Ovary (tissue), 9 donors: ENCODE measurements around the gene CDH24. TPM values are rescaled to one million over a fixed set of nuclear protein-coding genes. Genes with fewer than 3 reads are reported as not detected.

Experiments used
- DNase-seq, 5 donors: peaks; one replicate each; pipeline ENCODE4 v3.0.0-alpha.2; 2019 to 2020
- H3K27ac ChIP-seq, 2 donors: fragments of 200-600 bp; one replicate each; pipeline versions ENCODE4 v1.5.1 to v1.8.0; 2019 to 2022
- H3K27me3 ChIP-seq: fragments of 200-600 bp; one replicate; pipeline ENCODE4 v1.8.0; 2022
- H3K36me3 ChIP-seq: fragments of 200-600 bp; sonication (generic); one replicate; pipeline ENCODE4 v1.5.1; 2019
- H3K4me1 ChIP-seq: one replicate; pipeline ENCODE4 v1.8.1; 2013; ENCODE audit warnings: mild to moderate bottlenecking, moderate library complexity; ENCODE audit not compliant: insufficient read depth
- H3K4me3 ChIP-seq: fragments of 200-600 bp; sonication (generic); one replicate; pipeline ENCODE4 v1.5.1; 2017
- H3K9me3 ChIP-seq, 2 donors: fragments of 200-600 bp in 1 of 2; sonication (generic) in 1 of 2; one replicate each; pipeline versions ENCODE4 v1.5.1 to v1.8.1; 2013 to 2019; ENCODE audit warnings: mild to moderate bottlenecking in 1 of 2, moderate library complexity in 1 of 2
- CTCF ChIP-seq, 3 donors: fragments of 450-650 bp in 2 of 3; fragments of 200-600 bp in 1 of 3; IDR thresholded peaks; one replicate each; pipeline versions ENCODE4 v1.5.1 to v1.8.0; 2016 to 2022; ENCODE audit warnings: antibody characterized with exemption in 3 of 3, mild to moderate bottlenecking in 1 of 3
- EP300 ChIP-seq: sonication (generic); formaldehyde crosslinking; IDR thresholded peaks from one replicate; pipeline ENCODE4 v1.6.1; 2017; ENCODE audit warnings: antibody characterized with exemption
- POLR2A ChIP-seq: fragments of 450-650 bp; IDR thresholded peaks from one replicate; pipeline ENCODE4 v1.6.1; 2017; ENCODE audit warnings: antibody characterized with exemption, mild to moderate bottlenecking, moderate library complexity
- WGBS, 3 donors: extraction: QIAGEN DNeasy Blood & Tissue Kit in 1 of 3; methylation state at CpG; one replicate each; pipeline versions ENCODE4 v1.1.5 to v1.1.7; 2013 to 2017; 5-methylcytosine and 5-hydroxymethylcytosine counted together
- intact Hi-C, 4 donors: fragments of 100-400 bp; cut with DNase I; formaldehyde crosslinking; loops; one replicate each; pipeline versions ENCODE4 v1.11.0 to v1.15.1; 2022 to 2023
- polyA plus RNA-seq, 2 donors: library from polyadenylated mRNA; stranded (reverse); fragments of 200-250 nt in 1 of 2; fragments of 350-450 nt in 1 of 2; fragmentation: Illumina TruSeq in 1 of 2; extraction: RNeasy Lipid Tissue Mini Kit (QIAGEN cat#74804) in 1 of 2; gene quantifications; one replicate each; pipeline ENCODE4 v1.2.3, GENCODE V29; 2013 to 2014
- total RNA-seq, 7 donors: library from RNA; depleted of rRNA in 2 of 7; stranded (reverse); fragments of >200 nt in 2 of 7; fragmentation: NEBNext Ultra II Directional in 3 of 7; extraction: Animal tissue kit (Norgen Biotek cat#: 25700) in 3 of 7; gene quantifications; one replicate each; pipeline versions ENCODE4 v1.1.0 to v1.2.4, GENCODE V29; 2016 to 2023
- donor health status: DM: no; HTN: no; CAD: no; lungs with moderate emphysema.
- donor health status: DM: no; HTN: no; CAD: no.
- donor health status: Bipolar disorder and iron deficiency.
- donor health status: DM: yes; HTN: yes; CAD: no.
- donor health status: DM: no; HTN: no; CAD: no.
- donor health status: DM: yes; HTN: yes; CAD: no.

The CDH24 gene
- total and polyA plus RNA-seq, 9 donors = 1.0 to 6.6 (median 2.3) TPM

DNA sequence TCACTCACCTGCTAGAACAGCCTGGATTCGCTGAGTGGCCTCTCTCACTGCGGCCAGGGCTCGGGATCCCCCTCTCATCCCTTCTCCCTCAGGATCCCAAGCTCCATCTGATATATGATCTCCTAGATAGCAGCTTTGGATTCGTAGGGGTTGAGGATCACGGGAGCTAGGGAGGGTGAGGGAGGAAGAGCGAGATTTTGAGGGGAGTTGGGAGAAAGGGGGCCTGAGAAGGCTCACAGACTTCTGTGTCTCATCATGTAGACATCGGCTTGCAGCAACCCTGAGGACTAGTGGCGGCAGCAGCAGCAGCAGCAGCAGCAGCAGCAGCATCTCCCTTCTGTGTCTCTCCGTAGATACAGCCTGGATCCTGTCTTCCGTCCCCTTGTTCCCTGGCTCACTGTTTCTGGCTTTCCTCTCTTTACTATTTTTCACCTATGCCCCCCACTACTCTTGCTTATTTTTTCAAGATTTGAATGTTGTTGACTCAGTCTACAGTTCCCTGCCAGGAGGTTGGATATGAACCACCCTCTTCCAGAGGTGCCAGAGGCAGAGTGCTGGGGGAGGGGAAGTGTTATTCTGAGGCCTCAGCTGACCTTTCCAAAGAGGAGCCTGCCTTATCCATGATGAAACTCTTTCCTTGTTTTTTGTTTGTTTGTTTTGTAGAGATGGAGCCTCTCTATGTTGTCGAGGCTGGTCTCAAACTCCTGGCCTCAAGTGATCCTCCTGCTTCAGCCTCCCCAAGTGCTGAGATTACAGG is 47.4 kb upstream of the CDH24 start, which contains the start of gene CIROP:
Gene CIROP (minus strand): TSS at position 399 of the 757 bp plus-strand sequence. CDS start 69 bp downstream, at position 330.
- H3K27ac ChIP-seq = no peak within 1 kb of the TSS
- TF ChIP-seq POLR2A (no peak), CTCF (IDR thresholded peaks at IDR 0.05) (no peak), EP300 (no peak)
- no peak within 1 kb of the TSS for H3K4me3 ChIP-seq
- no peaks in the 10 kb centered on the region for H3K4me1 ChIP-seq
- H3K9me3 ChIP-seq = no peaks in the 10 kb centered on the region
- no peaks in the 10 kb centered on the region for H3K27me3 ChIP-seq
- intact Hi-C loops = no loop called here
- no peak for DNase-seq
- WGBS, 3 donors = 58 to 65% (median 61%) methylated on average over 11 of the region's 11 CpGs
- H3K36me3 ChIP-seq = no peaks in the 10 kb centered on the region

DNA sequence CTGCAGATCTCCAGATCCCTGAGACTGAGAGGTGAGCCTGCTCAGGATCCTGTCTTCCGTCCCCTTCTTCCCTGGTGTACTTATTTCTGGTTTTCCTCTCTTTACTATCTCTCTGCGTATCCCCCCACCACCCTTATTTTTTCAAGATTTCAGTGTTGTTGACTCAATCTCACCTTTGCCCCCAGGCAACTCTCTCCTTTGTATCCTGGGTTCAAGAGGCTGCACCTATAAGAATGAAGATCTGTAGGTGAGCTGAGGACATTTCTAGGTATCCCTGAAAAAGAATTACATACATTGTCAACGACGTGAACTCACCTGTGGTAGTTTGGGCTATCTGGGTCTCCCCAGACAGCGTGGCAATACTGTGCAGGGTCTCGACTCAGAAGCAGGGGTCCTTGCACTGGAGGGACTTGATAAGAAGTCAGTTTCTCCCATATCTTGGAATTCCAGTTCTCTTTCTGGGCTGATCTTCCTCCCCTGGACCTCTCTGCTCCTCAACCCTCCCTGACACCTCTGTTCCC is 46.8 kb upstream of the CDH24 start:
- H3K36me3 ChIP-seq = no peaks in the 10 kb centered on the region
- no peaks in the 10 kb centered on the region for H3K9me3 ChIP-seq
- DNase-seq = no peak
- intact Hi-C loops = no loop called here
- H3K4me1 ChIP-seq = no peaks in the 10 kb centered on the region
- no peak overlapping the region for H3K27ac ChIP-seq
- TF ChIP-seq POLR2A = no peak
- no peak for TF ChIP-seq EP300
- no peak for TF ChIP-seq CTCF (IDR thresholded peaks at IDR 0.05)
- no peak overlapping the region for H3K4me3 ChIP-seq
- H3K27me3 ChIP-seq = no peaks in the 10 kb centered on the region
- WGBS, 3 donors = 78 to 82% (median 79%) methylated on average over 6 of the region's 6 CpGs

DNA sequence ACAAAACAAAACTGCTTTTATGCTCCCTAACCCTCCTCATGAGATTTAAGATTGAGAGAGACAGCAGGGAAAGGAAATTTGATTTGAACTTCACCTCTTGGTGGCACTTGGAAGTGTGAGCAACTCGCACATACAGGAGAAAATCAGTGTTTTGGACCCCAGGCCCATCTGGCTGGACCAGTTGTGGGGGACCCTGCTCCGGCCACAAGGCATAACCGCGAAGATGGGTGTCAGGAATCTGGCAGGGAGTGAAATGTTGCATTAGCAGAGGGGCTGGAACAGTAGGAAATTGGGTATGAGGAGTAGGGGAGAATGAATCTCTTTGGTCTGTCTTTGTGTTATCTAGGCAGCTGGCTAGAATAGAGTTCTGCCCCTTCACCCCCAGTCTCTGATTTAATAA is 46.3 kb upstream of the CDH24 start:
- no peaks in the 10 kb centered on the region for H3K9me3 ChIP-seq
- no peaks in the 10 kb centered on the region for H3K4me1 ChIP-seq
- no peaks in the 10 kb centered on the region for H3K36me3 ChIP-seq
- intact Hi-C loops = no loop called here
- H3K27me3 ChIP-seq = no peaks in the 10 kb centered on the region
- no peak for TF ChIP-seq POLR2A
- TF ChIP-seq EP300 = no peak
- no peak for TF ChIP-seq CTCF (IDR thresholded peaks at IDR 0.05)
- no peak overlapping the region for H3K27ac ChIP-seq
- WGBS, 3 donors = 63 to 84% (median 68%) methylated on average over 4 of the region's 4 CpGs
- no peak for DNase-seq
- no peak overlapping the region for H3K4me3 ChIP-seq

DNA sequence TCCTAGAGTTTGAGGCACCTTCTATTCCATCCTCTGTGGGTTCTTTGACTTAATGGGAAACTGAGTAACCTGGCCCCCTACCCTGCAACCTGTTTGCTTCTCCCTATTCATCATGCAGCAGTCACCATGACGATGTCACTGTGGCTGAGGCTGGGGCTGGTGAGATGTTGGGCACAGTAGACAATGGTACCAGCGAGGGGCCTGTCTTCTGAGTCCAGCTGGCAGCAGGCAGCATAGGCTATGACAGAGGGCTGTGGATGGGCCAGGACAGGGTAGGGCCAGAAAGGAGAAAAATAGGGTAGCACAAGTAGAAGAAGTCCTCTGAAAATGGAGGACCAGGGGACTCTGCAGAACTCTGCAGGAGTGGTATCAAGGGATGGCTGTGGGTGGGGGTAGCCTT is 45.5 kb upstream of the CDH24 start:
- no peaks in the 10 kb centered on the region for H3K9me3 ChIP-seq
- 92 to 95% (median 92%) methylated on average over 2 of the region's 2 CpGs for WGBS, 3 donors
- TF ChIP-seq CTCF (IDR thresholded peaks at IDR 0.05) (no peak), EP300 (no peak), POLR2A (no peak)
- no peaks in the 10 kb centered on the region for H3K4me1 ChIP-seq
- DNase-seq = no peak
- intact Hi-C loops = no loop called here
- no peak overlapping the region for H3K4me3 ChIP-seq
- H3K36me3 ChIP-seq = no peaks in the 10 kb centered on the region
- H3K27me3 ChIP-seq = no peaks in the 10 kb centered on the region
- H3K27ac ChIP-seq = no peak overlapping the region
